HT-29 (cell line): Measurements from ENCODE around the gene R3HDM4. TPM values are rescaled to one million over a fixed set of nuclear protein-coding genes. Genes with fewer than 3 reads are reported as not detected.
A peak's percentile ranks its signal among the peaks of the same experiment; 100 is the strongest.
"Not testable (repeated sequence)": the region's sequence is repeated elsewhere in the genome, so short reads cannot be mapped to it uniquely, and the experiment has no call there.

Source experiments
- DNase-seq: peaks from one replicate; pipeline ENCODE4 v3.0.0-alpha.2; 2015; ENCODE audit warnings: low spot score
- total RNA-seq: library from RNA; depleted of rRNA; stranded (reverse); fragments of >200 nt; shearing (Covaris generic); gene quantifications from 2 replicates; pipeline ENCODE4 v1.2.3, GENCODE V29; 2014; rRNA removed

R3HDM4 gene
- 37.7 and 51.4 TPM in 2 replicates for total RNA-seq

DNA sequence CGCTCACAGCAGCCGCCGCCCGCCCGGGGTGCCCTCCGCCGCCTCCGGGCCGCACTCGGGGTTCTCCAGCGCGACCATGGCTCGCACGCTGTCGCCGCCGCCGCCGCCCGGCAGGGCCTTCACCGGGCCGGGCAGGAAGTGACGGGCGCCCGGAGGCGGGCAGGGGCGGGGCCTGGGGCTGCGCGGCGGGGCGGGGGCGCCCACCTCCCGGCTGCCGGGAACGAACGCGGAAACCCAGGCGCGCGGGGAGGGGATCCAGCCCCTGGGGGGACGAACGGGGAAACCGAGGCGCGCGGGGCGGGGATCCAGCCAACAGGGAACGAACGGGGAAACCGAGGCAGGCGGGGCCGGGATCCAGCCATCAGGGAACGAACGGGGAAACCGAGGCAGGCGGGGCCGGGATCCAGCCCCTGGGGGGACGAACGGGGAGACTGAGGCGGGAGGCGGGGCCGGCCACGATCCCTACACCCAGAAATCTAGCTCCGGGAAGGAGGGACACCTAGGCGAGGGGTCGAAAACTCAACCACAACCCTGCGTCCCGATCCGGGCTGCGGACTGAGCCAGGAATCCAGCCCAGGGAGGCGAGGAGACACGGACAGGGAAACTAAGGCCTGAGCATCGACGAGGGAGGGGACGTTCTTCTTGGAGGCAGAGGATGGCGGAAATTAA lies at the start of gene R3HDM4:
TSS of gene R3HDM4 (minus strand) at position 140 of the 669 bp plus-strand sequence. CDS start at position 78, 62 bp downstream.
- DNase-seq = no peak

DNA sequence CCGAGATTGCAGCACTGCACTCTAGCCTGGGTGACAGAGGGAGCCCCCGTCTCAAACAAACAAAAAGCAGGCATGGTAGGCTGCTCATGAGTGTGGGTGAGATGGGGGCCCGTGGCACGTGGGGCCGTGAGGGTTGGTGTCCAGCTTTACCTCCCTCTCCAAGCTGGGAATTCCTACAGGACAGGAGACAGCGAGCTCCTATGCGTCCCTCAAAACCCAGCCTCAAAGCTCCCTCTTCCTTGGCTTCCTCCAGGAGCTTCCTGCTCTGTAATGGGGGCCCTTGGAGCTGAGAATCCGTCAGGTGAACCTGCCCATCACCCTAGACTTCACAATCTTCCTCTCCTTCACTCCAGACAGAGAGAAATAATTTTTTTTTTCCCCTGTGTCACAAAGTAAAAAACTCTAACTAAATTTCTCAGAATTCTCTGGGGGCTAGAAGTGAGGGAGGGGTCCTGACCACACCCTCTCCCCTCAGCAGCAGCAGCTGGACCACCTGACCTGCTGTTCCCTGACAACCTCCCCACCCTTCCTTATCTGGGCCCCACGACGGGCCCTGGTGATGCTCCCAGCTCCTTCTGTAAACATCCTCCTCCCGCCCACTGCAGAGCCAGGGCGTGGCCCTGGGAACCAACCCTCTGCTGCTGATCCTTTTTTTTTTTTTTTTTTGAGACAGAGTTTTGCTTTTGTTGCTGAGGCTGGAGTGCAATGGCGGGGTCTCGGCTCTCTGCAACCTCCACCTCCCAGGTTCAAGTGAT lies 49.0 kb upstream of the R3HDM4 start:
- DNase-seq = peak; percentile 39

DNA sequence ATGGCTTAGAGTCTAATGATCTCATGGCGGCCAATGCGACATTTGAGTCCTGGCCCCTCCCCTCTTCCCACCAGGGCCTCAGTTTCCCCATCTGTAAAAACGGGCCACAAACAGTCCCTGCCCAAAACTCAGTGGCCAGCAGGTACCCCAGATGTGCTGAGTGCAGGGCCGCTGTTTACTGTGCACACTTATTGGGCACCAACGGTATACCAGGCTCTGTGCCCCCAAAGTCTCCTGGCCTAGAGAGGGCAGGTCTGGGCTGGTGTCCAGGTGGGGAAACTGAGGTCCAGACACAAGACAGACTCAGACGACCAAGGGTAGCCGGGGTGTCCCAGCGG lies 47.6 kb upstream of the R3HDM4 start:
- no peak for DNase-seq

DNA sequence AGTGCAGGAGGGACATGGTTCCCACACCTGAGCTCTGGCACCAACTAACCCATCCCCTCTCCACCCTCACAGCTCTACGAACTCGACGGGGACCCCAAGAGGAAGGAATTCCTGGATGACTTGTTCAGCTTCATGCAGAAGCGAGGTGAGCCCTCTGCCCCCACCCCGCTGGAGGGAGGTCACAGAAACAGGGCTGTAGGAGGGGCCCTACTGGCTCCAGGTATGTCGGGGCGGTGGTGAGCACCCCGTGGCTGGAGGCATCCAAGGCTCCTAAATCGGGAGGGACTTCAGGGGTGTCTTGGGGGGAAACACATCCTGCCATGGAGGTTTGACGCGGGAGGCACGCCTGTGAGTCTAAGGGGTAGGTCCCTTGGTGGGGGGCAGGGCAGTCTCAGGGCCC lies 47.0 kb upstream of the R3HDM4 start:
- no peak for DNase-seq

DNA sequence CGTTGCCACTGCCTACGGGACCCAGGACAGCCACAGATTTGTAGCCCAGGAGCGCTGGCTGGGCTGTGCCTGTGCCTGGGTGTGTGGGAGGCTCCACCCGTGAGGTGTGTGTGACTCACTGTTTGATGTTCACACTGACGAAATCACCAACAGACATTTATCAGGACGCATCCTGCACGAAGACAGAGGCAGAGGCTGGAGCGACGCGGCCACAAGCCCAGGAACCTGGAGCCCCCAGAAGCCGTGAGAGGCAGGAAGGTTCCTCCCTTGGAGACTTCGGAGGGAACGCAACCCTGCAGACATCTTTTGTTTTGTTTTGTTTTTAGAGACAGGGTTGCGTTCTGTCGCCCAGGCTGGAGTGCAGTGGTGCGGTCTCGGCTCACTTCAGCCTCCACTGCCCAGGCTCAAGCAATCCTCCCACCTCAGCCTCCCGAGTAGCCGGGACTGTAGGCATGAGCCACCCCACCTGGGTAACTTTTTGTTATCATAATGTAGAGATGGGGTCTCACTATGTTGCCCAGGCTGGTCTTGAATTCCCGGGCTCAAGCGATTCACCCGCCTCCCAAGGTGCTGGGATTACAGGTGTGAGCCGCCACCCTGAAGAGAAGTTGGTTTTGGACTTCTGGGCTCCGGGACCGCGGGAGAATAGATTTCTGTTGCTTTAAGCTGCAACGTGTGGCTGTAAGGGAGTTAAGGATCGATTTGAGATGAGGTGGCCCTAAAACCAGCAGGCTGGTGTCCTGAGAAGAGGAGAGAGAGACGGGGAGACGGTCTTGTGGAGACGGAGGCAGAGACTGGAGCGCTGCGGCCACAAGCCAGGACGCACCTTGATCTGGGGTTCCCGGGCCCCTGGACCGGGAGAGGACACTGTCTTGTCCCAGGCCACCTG lies 46.2 kb upstream of the R3HDM4 start:
- peak; percentile 47 for DNase-seq

DNA sequence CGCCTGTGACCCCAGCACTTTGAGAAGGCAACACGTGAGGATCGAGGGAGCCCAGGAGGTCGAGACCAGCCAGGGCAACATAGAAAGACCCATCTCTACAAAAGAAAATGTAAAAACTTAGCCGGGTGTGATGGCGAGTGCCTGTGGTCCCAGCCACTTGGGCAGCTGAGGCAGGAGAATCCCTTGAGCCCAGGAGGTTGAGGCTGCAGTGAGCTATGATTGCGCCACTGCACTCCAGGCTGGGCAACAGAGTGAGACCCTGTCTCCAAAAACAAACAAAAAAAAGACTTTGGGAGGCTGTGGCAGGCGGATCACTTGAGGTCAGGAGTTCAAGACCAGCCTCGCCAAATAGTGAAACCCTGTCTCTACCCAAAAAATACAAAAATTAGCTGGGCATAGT lies 44.6 kb upstream of the R3HDM4 start:
- not testable (repeated sequence) for DNase-seq

DNA sequence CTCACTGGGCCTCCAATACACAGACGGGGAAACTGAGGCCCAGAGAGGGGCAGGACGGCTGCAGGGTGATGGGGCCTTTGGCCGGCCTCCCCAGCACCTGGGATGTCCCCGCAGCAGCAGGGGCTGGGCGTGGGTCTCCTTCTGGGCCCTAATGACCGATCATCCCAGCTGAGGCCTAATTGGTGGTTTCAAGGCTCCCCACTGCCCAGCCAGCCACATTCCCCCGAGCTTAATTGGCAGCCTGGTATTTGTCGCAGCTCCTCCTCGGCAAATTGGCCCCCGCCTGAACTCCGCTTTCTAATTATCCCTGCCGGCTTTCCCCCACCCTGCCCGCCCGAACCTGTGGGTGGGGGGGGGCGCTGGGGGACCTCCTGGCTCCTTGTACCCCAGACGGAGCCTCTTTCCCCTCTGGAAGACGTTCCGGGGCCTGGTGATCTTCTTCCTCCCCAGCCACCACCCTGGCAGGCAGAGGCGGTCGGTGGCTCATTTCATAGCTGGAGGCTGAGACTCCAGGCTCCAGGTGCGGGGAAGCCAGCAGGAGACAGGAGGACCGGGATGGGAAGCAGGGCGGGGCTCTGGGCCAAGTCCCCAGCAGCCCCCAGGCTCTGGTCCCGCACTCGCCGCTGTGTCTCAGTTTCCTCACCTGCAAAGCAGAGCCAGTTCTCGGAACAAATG lies 43.9 kb upstream of the R3HDM4 start:
- peak; percentile 62 for DNase-seq

DNA sequence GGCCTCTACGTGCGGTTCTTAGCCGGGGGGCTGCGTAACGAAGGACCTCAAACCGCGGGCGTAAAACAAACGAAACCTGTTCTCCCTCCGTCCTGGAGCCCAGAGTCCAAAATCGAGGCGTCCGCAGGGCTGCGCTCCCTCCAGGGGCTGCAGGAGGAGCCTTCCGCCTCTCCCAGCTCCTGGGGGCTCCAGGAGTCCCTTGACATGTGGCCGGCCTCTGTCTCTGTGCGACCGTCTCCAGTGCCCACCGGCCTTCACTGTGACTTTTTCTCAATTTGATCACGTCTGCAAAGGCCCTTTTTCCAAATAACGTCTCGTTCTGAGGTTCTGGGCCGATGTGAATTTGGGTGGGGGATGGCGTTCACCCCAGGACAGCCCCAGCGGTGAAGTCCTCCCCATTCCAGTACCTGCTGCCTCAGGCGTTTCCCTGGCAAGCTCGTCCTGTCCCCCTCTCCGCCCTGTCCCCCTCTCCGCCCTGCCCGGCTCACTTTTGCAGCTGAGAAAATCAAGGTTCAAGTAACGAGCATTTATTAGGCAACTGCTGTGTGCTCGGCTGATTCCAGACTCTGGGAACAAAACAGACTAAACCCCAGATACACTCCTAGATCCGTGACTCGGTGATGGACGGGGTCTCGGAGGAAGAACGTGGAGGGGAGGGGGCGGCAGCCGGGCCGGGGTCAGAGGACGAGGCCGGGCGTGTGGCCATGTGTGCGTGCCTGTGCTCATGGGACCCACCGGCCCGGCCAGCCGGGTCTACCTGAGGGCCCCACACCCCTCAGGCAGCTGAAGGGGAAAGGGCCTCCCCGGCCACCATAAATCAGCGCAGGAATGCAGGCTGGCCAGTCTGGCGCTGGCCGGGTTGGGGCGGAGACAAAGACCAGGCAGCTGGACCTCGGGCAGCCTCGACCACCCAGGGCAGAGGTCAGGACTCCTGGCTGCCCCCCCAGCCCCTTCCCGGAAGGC lies 43.1 kb upstream of the R3HDM4 start:
- peak; percentile 67 for DNase-seq

DNA sequence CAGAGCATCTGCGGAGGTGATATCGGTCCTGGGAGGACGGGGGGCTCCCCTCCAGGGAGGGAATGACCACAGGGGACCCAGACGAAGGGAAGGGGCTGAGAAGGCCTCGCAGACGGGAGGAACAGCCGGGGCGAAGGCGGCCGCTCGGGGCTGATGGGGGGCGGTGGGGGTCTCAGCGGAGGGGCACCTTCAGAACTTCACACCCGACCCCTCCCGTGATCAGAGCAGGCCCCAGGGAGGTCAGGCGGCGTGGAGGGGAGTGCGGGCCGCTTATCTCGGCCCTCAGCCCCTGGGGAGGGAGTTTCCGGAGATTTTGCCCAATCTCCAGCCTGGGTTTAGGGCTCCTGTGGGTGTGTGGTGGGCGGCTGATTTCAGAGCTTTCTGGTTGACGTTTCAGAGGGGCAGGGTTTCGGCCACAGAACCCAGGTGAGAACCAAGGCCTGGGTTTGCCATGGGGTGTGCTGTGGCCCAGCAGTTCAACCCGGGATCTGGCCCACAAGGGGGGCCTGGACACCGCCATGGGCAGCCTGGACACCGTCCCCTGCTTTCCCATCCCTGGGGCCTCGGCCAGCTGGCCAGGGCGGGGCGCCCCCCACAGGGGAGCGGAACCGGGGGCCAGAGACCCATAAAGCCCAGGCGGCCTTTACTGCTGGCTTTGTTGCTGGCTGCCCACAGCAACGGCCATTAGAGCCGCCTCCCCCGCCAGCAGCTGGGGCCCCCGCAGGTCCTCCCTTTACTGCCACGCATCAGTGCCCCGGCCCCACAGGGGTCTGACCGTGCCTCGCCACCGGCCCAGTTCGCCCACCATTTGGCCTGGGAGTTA lies 41.9 kb upstream of the R3HDM4 start:
- DNase-seq = no peak

DNA sequence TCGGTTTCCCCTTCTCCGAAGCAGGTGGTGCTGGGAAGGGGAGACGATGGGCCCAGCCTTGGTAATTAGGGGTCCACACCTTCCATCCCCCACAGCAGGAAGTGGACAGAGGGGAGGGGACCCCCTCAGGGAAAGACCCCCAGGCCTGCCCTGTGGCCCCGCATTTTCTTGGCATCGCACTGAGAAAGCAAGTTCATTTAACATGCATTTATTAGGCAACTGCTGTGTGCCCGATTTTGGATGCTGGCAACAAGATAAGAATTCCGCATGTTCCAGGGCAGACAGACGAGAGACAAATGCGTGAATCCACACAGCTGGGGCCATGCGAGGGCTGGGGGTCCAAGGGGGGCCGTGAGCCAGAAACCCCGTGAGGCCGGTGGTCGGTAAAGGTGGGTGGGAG lies 41.3 kb upstream of the R3HDM4 start:
- no peak for DNase-seq

DNA sequence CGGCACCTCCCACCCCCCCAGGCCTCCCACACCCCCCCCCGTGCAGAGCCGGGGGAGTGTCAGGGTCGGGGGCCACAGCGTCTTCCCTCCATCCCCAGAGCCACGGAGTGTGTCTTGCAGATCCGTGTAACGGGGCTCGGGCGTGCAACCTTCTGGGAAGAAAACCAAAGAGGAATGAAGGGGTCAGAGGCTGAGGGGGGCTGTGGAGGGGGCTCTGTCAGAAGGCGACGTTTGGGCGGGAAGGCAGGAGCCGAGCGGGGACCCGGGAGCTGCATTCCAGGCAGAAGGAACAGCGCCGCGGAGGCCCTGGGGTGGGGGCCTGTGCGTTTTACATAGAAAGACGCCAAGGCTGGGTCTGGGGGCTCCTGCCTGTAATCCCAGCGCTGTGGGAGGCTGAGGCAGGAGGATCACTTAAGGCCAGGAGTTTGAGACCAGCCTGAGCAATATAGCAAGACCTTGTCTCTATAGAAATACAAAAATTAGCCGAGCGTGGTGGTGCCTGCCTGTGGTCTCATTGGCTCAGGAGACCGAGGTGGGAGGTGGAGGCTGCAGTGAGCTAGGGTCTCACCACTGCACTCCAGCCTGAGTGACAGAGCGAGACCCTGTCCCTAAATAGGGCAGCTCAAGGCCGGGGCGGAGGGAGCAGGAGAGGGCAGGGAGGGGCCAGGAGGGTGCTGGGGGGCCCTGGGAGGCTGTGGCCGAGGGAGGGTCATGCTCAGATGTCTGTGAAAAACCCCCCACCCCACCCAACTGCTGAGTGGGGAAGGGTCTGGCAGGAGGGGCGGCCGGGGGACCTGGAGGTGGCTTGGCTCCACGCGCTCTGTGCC lies 40.6 kb upstream of the R3HDM4 start:
- no peak for DNase-seq

DNA sequence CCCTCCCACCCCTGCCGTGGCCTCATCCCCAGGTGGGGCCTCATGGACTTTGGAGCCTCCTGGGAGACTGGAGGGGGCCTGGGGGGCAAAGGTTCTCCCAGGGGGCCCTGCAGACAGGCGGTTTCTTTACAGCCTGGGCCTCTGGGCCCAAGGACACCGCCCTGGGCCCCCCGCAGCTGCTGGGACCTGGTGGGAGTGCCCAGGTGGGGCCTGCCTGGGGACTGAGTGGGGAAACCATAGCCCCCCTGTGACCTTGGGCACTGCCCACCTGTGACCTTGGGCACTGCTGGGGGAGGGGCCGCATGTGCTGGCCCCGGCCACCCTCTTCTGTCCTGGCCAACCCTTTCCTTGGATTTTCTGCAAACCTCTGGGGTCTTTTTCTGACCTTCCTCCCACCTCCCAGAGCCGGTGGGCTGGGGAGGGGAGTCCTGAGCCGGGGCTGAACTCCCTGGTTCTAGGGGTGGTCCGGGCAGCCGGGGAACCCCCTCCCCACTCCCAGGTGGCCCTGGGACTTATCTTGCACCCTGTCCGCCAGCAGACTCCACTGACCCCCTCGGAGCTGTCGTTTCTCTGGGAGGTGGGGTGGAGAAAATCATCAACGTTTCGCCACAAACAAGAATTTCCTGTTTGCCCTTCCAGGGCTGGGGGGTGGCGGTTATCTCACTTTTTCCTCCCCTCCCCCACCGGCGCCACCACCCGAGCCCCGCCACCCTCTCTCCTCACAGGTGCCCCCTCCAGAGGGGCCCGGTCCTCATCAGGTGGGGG lies 39.8 kb upstream of the R3HDM4 start:
- DNase-seq = peak; percentile 52

DNA sequence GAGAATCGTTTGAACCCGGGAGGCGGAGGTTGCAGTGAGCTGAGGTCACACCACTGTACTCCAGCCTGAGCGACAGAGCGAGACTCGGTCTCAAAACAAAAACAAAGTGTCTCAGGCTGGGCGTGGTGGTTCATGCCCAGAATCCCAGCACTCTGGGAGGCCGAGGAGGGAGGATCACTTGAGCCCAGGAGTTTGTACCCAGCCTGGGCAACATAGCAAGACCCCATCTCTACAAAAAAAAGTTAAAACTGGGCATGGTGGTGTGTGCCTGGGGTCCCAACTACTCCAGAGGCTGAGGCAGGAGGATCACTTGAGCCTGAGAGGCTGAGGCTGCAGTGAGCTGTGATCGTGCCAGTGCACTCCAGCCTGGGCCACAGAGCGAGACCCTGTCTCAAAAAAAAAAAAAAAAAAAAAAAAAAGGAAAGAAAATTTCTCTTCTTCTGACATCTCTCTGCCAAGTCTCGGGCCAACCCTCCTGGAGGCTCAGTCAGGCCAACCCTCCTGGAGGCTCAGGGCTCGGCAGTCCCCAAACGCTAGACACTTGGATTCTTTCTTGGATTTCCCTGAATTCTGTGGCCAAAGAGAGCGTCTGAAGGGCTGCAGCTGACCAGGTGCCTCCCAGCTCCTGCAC lies 39.1 kb upstream of the R3HDM4 start:
- no peak for DNase-seq

DNA sequence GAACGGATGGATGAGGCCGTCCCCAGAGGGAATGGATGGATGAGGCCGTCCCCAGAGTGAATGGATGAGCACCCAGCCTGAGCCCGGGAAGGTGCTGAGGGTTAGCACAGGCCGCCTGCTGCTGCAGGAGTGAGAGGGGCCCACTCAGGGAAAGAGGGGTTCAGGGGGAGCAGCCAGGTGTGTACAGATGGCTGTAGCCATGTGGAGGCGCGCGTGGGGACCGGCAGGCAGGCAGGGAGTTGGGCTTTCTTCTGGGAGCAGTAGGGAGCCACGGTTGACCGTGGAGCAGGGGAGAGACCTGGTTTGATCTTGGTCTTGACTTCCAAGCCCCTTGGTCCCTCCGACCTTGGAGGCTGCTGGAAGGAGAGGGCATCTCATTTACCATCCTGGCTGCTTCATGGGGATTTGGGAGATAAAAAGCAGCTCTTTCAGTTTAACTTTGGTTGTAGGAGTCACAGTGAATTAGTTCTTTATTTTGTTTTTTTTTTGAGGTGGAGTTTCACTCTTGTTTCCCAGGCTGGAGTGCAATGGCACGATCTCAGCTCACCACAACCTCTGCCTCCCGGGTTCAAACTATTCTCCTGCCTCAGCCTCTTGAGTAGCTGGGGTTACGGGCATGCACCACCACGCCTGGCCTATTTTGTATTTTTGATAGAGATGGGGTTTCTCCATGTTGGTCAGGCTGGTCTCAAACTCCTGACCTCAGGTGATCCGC lies 37.5 kb upstream of the R3HDM4 start:
- no peak for DNase-seq

DNA sequence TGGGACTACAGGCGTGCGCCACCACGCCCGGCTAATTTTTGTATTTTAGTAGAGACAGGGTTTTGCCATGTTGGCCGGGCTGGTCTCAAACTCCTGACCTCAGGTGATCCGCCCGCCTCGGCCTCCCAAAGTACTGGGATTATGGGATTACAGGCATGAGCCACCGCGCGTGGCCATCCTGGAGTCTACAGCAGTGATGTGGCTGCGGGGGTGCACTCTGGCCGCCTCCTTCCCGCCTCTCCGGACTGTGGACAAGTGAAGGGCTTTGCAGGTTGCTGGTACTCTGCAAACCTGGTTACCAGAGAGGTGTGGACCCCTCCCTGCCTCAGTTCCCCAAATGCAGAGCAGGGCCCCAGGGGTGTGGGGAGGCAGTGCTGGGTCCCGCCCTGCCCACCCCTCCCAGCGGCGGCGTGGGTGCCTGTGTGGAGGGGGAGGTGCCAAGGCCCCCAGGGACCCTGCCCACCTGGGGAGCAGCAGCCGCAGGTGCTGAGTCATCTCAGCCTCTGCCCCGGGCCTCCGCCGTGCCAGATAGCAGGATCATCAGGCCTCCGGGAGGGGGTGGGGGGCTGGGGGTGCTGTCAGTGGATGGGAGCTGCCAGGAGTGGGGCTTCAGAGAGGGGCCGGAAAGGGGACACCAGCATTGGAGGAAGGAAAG lies 36.0 kb upstream of the R3HDM4 start:
- DNase-seq = no peak
